Liver (tissue), 3 donors: ENCODE measurements around the gene OMP.

Experiments
- EGR1 ChIP-seq, 2 donors: IDR thresholded peaks; 2 replicates each; pipeline ENCODE4 v1.6.1; 2016 to 2018; ENCODE audit warnings: antibody characterized with exemption in 2 of 2, low read depth in 2 of 2
- JUND ChIP-seq, 2 donors: IDR thresholded peaks; 2 replicates each; pipeline ENCODE4 v1.6.1; 2016; ENCODE audit warnings: antibody characterized with exemption in 2 of 2
- RAD21 ChIP-seq, 2 donors: IDR thresholded peaks; 2 replicates each; pipeline ENCODE4 v1.6.1; 2016; ENCODE audit warnings: antibody characterized with exemption in 2 of 2, mild to moderate bottlenecking in 2 of 2
- RXRA ChIP-seq, 2 donors: IDR thresholded peaks; 2 replicates each; pipeline ENCODE4 v1.6.1; 2017 to 2018; ENCODE audit warnings: antibody characterized with exemption in 2 of 2, mild to moderate bottlenecking in 1 of 2
- SP1 ChIP-seq: IDR thresholded peaks from 2 replicates; pipeline ENCODE4 v1.6.1; 2018; ENCODE audit warnings: antibody characterized with exemption, mild to moderate bottlenecking
- TAF1 ChIP-seq: conservative IDR thresholded peaks from 2 replicates; pipeline ENCODE4 v1.6.1; 2016; ENCODE audit warnings: antibody characterized with exemption, mild to moderate bottlenecking
- YY1 ChIP-seq: IDR thresholded peaks from 2 replicates; pipeline ENCODE4 v1.6.1; 2016; ENCODE audit warnings: antibody characterized with exemption, mild to moderate bottlenecking
- TF ChIP-seq, protein P1 (sequence below): fragments of 150-350 bp; IDR thresholded peaks from 2 replicates; pipeline ENCODE4 v1.5.1; 2017; ENCODE audit warnings: improper control_type of control experiment, low read depth, low read length; ENCODE audit not compliant: missing input control
- TF ChIP-seq, protein P2 (sequence below): IDR thresholded peaks from 2 replicates; pipeline ENCODE4 v1.6.1; 2016; ENCODE audit warnings: antibody characterized with exemption, mild to moderate bottlenecking
- TF ChIP-seq, protein P3 (sequence below): IDR thresholded peaks from 2 replicates; pipeline ENCODE4 v1.6.1; 2016; ENCODE audit warnings: antibody characterized with exemption
- TF ChIP-seq, protein P4 (sequence below): IDR thresholded peaks from 2 replicates; pipeline ENCODE4 v1.6.1; 2016; ENCODE audit warnings: antibody characterized with exemption
- donor health status: healthy.
- donor health status: healthy.

DNA sequence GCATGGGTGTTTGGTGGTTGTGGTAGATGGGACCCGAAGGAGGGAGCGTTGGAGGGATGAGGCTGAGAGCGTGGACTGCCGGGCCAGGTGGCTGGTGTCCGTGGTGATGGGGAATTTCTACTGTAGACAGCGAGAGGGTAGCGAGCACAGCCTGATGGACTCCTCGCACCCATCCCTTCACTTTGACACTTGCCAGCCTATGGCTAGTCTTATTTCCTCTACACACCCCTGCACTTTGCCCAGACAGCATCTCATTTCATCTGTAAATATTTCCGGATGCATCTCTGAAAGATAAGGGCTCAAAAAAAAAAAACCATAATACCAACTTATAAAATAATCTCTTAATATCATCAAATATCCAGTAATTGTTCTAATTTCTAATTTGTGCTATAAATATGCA, 5.8 kb downstream of the OMP start:
- TF ChIP-seq EGR1 (IDR thresholded peaks at IDR 0.05; ENCODE audit: low read depth in 2 of 2) (no peak), SP1 (no peak), RAD21 (IDR thresholded peaks at IDR 0.05) (no peak), JUND (IDR thresholded peaks at IDR 0.05) (no peak), TAF1 (no peak), RXRA (IDR thresholded peaks at IDR 0.05) (no peak), YY1 (no peak)
- TF ChIP-seq, protein P1, sequence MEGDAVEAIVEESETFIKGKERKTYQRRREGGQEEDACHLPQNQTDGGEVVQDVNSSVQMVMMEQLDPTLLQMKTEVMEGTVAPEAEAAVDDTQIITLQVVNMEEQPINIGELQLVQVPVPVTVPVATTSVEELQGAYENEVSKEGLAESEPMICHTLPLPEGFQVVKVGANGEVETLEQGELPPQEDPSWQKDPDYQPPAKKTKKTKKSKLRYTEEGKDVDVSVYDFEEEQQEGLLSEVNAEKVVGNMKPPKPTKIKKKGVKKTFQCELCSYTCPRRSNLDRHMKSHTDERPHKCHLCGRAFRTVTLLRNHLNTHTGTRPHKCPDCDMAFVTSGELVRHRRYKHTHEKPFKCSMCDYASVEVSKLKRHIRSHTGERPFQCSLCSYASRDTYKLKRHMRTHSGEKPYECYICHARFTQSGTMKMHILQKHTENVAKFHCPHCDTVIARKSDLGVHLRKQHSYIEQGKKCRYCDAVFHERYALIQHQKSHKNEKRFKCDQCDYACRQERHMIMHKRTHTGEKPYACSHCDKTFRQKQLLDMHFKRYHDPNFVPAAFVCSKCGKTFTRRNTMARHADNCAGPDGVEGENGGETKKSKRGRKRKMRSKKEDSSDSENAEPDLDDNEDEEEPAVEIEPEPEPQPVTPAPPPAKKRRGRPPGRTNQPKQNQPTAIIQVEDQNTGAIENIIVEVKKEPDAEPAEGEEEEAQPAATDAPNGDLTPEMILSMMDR: no peak
- TF ChIP-seq, protein P2, sequence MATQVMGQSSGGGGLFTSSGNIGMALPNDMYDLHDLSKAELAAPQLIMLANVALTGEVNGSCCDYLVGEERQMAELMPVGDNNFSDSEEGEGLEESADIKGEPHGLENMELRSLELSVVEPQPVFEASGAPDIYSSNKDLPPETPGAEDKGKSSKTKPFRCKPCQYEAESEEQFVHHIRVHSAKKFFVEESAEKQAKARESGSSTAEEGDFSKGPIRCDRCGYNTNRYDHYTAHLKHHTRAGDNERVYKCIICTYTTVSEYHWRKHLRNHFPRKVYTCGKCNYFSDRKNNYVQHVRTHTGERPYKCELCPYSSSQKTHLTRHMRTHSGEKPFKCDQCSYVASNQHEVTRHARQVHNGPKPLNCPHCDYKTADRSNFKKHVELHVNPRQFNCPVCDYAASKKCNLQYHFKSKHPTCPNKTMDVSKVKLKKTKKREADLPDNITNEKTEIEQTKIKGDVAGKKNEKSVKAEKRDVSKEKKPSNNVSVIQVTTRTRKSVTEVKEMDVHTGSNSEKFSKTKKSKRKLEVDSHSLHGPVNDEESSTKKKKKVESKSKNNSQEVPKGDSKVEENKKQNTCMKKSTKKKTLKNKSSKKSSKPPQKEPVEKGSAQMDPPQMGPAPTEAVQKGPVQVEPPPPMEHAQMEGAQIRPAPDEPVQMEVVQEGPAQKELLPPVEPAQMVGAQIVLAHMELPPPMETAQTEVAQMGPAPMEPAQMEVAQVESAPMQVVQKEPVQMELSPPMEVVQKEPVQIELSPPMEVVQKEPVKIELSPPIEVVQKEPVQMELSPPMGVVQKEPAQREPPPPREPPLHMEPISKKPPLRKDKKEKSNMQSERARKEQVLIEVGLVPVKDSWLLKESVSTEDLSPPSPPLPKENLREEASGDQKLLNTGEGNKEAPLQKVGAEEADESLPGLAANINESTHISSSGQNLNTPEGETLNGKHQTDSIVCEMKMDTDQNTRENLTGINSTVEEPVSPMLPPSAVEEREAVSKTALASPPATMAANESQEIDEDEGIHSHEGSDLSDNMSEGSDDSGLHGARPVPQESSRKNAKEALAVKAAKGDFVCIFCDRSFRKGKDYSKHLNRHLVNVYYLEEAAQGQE: no peak
- TF ChIP-seq, protein P3, sequence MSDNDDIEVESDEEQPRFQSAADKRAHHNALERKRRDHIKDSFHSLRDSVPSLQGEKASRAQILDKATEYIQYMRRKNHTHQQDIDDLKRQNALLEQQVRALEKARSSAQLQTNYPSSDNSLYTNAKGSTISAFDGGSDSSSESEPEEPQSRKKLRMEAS: no peak
- TF ChIP-seq, protein P4, sequence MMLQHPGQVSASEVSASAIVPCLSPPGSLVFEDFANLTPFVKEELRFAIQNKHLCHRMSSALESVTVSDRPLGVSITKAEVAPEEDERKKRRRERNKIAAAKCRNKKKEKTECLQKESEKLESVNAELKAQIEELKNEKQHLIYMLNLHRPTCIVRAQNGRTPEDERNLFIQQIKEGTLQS: no peak
